Liver (tissue), 9 donors: Measurements from ENCODE around the gene DNAH5. TPM values are rescaled to one million over a fixed set of nuclear protein-coding genes. Genes with fewer than 3 reads are reported as not detected.

Source experiments
- DNase-seq: peaks from one replicate; pipeline ENCODE4 v3.0.0-alpha.2; 2017; ENCODE audit warnings: low spot score
- H3K27ac ChIP-seq, 2 donors: one replicate each; pipeline ENCODE4 v1.7.0; 2013; ENCODE audit warnings: inconsistent platforms in 2 of 2, low read length in 2 of 2, control low read depth in 1 of 2, low read depth in 1 of 2, mild to moderate bottlenecking in 1 of 2
- H3K27me3 ChIP-seq, 4 donors: one replicate each; pipeline versions ENCODE4 v1.6.1 to v1.7.0; 2013; ENCODE audit warnings: low read length in 3 of 4, inconsistent platforms in 1 of 4, mild to moderate bottlenecking in 1 of 4, moderate library complexity in 1 of 4; ENCODE audit not compliant: control insufficient read depth in 4 of 4, insufficient read depth in 4 of 4
- H3K36me3 ChIP-seq, 4 donors: one replicate each; pipeline versions ENCODE4 v1.6.1 to v1.7.0; 2013; ENCODE audit warnings: low read length in 3 of 4, mild to moderate bottlenecking in 3 of 4, low read depth in 1 of 4, moderate library complexity in 1 of 4; ENCODE audit not compliant: control insufficient read depth in 4 of 4, insufficient read depth in 3 of 4
- H3K4me1 ChIP-seq, 4 donors: one replicate each; pipeline versions ENCODE4 v1.6.1 to v1.7.0; 2013; ENCODE audit warnings: low read length in 3 of 4, mild to moderate bottlenecking in 3 of 4, moderate library complexity in 1 of 4; ENCODE audit not compliant: control insufficient read depth in 4 of 4, insufficient read depth in 4 of 4
- H3K4me3 ChIP-seq, 3 donors: one replicate each; pipeline versions ENCODE4 v1.6.1 to v1.7.0; 2013; ENCODE audit warnings: low read length in 3 of 3, control low read depth in 1 of 3, low read depth in 1 of 3, mild to moderate bottlenecking in 1 of 3
- H3K9ac ChIP-seq, 2 donors: one replicate each; pipeline ENCODE4 v1.7.0; 2013; ENCODE audit warnings: low read length in 2 of 2, mild to moderate bottlenecking in 2 of 2, moderate library complexity in 2 of 2, control low read depth in 1 of 2, low read depth in 1 of 2
- H3K9me3 ChIP-seq, 4 donors: one replicate each; pipeline versions ENCODE4 v1.6.1 to v1.7.0; 2013; ENCODE audit warnings: low read length in 3 of 4; ENCODE audit not compliant: control insufficient read depth in 4 of 4
- ATF3 ChIP-seq: IDR thresholded peaks from 2 replicates; pipeline ENCODE4 v1.6.1; 2016; ENCODE audit warnings: antibody characterized with exemption
- EGR1 ChIP-seq, 2 donors: IDR thresholded peaks; 2 replicates each; pipeline ENCODE4 v1.6.1; 2016 to 2018; ENCODE audit warnings: antibody characterized with exemption in 2 of 2, low read depth in 2 of 2
- FOXA1 ChIP-seq: IDR thresholded peaks from 2 replicates; pipeline ENCODE4 v1.6.1; 2016; ENCODE audit warnings: antibody characterized with exemption
- FOXA2 ChIP-seq: IDR thresholded peaks from 2 replicates; pipeline ENCODE4 v1.6.1; 2016; ENCODE audit warnings: antibody characterized with exemption
- GABPA ChIP-seq, 2 donors: IDR thresholded peaks in 1 of 2; conservative IDR thresholded peaks in 1 of 2; 2 replicates each; pipeline ENCODE4 v1.6.1; 2016; ENCODE audit warnings: antibody characterized with exemption in 2 of 2, mild to moderate bottlenecking in 1 of 2, moderate library complexity in 1 of 2
- HNF4A ChIP-seq, 2 donors: conservative IDR thresholded peaks; 2 replicates each; pipeline ENCODE4 v1.6.1; 2016; ENCODE audit warnings: antibody characterized with exemption in 2 of 2, mild to moderate bottlenecking in 2 of 2
- HNF4G ChIP-seq: IDR thresholded peaks from 2 replicates; pipeline ENCODE4 v1.6.1; 2016; ENCODE audit warnings: antibody characterized with exemption
- JUND ChIP-seq, 2 donors: IDR thresholded peaks; 2 replicates each; pipeline ENCODE4 v1.6.1; 2016; ENCODE audit warnings: antibody characterized with exemption in 2 of 2
- NR2F2 ChIP-seq: IDR thresholded peaks from 2 replicates; pipeline ENCODE4 v1.6.1; 2016; ENCODE audit warnings: antibody characterized with exemption
- RAD21 ChIP-seq, 2 donors: IDR thresholded peaks; 2 replicates each; pipeline ENCODE4 v1.6.1; 2016; ENCODE audit warnings: antibody characterized with exemption in 2 of 2, mild to moderate bottlenecking in 2 of 2
- REST ChIP-seq: IDR thresholded peaks from 2 replicates; pipeline ENCODE4 v1.6.1; 2016; ENCODE audit warnings: antibody characterized with exemption, mild to moderate bottlenecking
- RXRA ChIP-seq, 2 donors: IDR thresholded peaks; 2 replicates each; pipeline ENCODE4 v1.6.1; 2017 to 2018; ENCODE audit warnings: antibody characterized with exemption in 2 of 2, mild to moderate bottlenecking in 1 of 2
- SP1 ChIP-seq: IDR thresholded peaks from 2 replicates; pipeline ENCODE4 v1.6.1; 2018; ENCODE audit warnings: antibody characterized with exemption, mild to moderate bottlenecking
- TAF1 ChIP-seq: conservative IDR thresholded peaks from 2 replicates; pipeline ENCODE4 v1.6.1; 2016; ENCODE audit warnings: antibody characterized with exemption, mild to moderate bottlenecking
- YY1 ChIP-seq: IDR thresholded peaks from 2 replicates; pipeline ENCODE4 v1.6.1; 2016; ENCODE audit warnings: antibody characterized with exemption, mild to moderate bottlenecking
- WGBS: extraction: QIAGEN DNeasy Blood & Tissue Kit; methylation state at CpG from one replicate; pipeline ENCODE4 v1.1.7; 2013; 5-methylcytosine and 5-hydroxymethylcytosine counted together
- polyA plus RNA-seq, 2 donors: library from polyadenylated mRNA; stranded (reverse) in 1 of 2; unstranded in 1 of 2; fragments of 200-250 nt in 1 of 2; fragments of >200 nt in 1 of 2; fragmentation: Nextera tagmentation in 1 of 2; extraction: Ambion mirVana in 1 of 2; gene quantifications; one replicate each; pipeline versions ENCODE4 v1.2.1 to v1.2.3, GENCODE V29; 2013 to 2015
- total RNA-seq, 2 donors: library from RNA; depleted of rRNA; stranded (reverse); fragments of >200 nt; gene quantifications; one replicate each; pipeline ENCODE4 v1.2.3, GENCODE V29; 2014
- TF ChIP-seq, protein P1 (sequence below): fragments of 150-350 bp; IDR thresholded peaks from 2 replicates; pipeline ENCODE4 v1.5.1; 2017; ENCODE audit warnings: improper control_type of control experiment, low read depth, low read length; ENCODE audit not compliant: missing input control
- TF ChIP-seq, protein P2 (sequence below): IDR thresholded peaks from 2 replicates; pipeline ENCODE4 v1.6.1; 2016; ENCODE audit warnings: antibody characterized with exemption
- TF ChIP-seq, protein P3 (sequence below): IDR thresholded peaks from 2 replicates; pipeline ENCODE4 v1.6.1; 2016; ENCODE audit warnings: antibody characterized with exemption
- donor health status: healthy.
- donor health status: healthy.
- donor health status: healthy.
- donor health status: healthy.
- donor health status: healthy.

DNAH5 gene
- total and polyA plus RNA-seq, 4 donors, result 0.19 to 14.8 (median 4.4) TPM

DNA sequence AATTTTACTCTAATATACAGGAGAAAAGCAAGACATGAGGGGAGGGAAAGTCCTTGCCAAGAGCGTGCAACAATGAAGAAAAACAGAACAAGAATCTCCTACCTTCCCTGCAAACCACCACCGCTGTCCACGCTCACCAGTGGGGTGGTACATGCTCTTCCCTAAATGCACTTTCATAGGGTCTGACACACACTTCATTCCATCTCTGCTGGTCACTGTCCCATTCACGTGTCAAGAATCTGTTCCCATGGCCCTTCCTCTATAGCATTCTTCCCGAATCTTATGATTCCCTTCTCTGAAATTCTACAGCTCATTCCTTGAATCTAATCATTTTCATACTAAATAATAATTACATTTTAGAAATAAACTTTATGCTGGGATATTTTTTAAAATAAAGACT, 11.4 kb upstream of the DNAH5 start:
- Histone ChIP-seq H3K9me3 (no peaks in the 10 kb centered on the region), H3K27ac (no peak overlapping the region), H3K27me3 (no peaks in the 10 kb centered on the region), H3K36me3 (no peaks in the 10 kb centered on the region), H3K9ac (no peak overlapping the region), H3K4me1 (no peaks in the 10 kb centered on the region), H3K4me3 (no peak overlapping the region)
- TF ChIP-seq RXRA (IDR thresholded peaks at IDR 0.05) (no peak), ATF3 (no peak), FOXA2 (no peak), RAD21 (IDR thresholded peaks at IDR 0.05) (no peak), EGR1 (IDR thresholded peaks at IDR 0.05; ENCODE audit: low read depth in 2 of 2) (no peak), NR2F2 (no peak), TAF1 (no peak), REST (no peak)
- TF ChIP-seq, protein P1, sequence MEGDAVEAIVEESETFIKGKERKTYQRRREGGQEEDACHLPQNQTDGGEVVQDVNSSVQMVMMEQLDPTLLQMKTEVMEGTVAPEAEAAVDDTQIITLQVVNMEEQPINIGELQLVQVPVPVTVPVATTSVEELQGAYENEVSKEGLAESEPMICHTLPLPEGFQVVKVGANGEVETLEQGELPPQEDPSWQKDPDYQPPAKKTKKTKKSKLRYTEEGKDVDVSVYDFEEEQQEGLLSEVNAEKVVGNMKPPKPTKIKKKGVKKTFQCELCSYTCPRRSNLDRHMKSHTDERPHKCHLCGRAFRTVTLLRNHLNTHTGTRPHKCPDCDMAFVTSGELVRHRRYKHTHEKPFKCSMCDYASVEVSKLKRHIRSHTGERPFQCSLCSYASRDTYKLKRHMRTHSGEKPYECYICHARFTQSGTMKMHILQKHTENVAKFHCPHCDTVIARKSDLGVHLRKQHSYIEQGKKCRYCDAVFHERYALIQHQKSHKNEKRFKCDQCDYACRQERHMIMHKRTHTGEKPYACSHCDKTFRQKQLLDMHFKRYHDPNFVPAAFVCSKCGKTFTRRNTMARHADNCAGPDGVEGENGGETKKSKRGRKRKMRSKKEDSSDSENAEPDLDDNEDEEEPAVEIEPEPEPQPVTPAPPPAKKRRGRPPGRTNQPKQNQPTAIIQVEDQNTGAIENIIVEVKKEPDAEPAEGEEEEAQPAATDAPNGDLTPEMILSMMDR, result no peak
- no peak for DNase-seq
- WGBS, result 89% methylated on average over 5 of the region's 5 CpGs

DNA sequence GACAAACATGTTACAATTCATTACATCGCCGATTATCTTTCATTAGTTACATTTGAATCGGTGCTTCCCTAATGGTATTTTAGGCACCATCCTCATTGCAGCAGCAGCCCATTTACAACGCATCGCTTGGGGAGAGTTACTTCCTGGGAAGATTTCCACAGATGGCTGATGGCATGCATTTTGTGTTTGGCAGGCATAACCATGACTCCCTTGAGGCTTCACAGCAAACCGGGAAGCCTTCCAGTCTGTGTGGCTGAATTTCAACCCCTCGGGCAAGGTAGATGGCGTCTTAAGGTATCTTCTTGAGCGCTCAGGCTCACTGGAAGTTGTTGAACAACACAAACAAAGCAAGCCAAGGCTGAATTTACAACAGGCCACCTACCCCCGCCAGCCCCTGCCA, 1.6 kb upstream of the DNAH5 start:
- no peak overlapping the region for H3K9ac ChIP-seq
- no peaks in the 10 kb centered on the region for H3K27me3 ChIP-seq
- TF ChIP-seq REST (no peak), EGR1 (IDR thresholded peaks at IDR 0.05; ENCODE audit: low read depth in 2 of 2) (no peak), ATF3 (no peak), YY1 (no peak), HNF4G (no peak), TAF1 (no peak), HNF4A (conservative IDR thresholded peaks at IDR 0.05) (no peak), FOXA2 (no peak), RAD21 (IDR thresholded peaks at IDR 0.05) (no peak), SP1 (no peak), GABPA (IDR thresholded peaks at IDR 0.05 in 1 of 2, conservative IDR thresholded peaks at IDR 0.05 in 1 of 2) (no peak), RXRA (IDR thresholded peaks at IDR 0.05) (no peak), JUND (IDR thresholded peaks at IDR 0.05) (no peak), NR2F2 (no peak), FOXA1 (no peak)
- TF ChIP-seq, protein P1, result no peak
- TF ChIP-seq, protein P2, sequence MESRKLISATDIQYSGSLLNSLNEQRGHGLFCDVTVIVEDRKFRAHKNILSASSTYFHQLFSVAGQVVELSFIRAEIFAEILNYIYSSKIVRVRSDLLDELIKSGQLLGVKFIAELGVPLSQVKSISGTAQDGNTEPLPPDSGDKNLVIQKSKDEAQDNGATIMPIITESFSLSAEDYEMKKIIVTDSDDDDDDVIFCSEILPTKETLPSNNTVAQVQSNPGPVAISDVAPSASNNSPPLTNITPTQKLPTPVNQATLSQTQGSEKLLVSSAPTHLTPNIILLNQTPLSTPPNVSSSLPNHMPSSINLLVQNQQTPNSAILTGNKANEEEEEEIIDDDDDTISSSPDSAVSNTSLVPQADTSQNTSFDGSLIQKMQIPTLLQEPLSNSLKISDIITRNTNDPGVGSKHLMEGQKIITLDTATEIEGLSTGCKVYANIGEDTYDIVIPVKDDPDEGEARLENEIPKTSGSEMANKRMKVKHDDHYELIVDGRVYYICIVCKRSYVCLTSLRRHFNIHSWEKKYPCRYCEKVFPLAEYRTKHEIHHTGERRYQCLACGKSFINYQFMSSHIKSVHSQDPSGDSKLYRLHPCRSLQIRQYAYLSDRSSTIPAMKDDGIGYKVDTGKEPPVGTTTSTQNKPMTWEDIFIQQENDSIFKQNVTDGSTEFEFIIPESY, result no peak
- TF ChIP-seq, protein P3, sequence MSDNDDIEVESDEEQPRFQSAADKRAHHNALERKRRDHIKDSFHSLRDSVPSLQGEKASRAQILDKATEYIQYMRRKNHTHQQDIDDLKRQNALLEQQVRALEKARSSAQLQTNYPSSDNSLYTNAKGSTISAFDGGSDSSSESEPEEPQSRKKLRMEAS, result no peak
- H3K27ac ChIP-seq, result no peak overlapping the region
- H3K4me3 ChIP-seq, result no peak overlapping the region
- H3K9me3 ChIP-seq, result peaks cover 0 to 2% (median 0%) of the 10 kb centered on the region in 4 donors
- WGBS, result 89% methylated on average over 10 of the region's 10 CpGs
- DNase-seq, result no peak
- H3K36me3 ChIP-seq, result peaks cover 0 to 2% (median 0%) of the 10 kb centered on the region in 4 donors
- H3K4me1 ChIP-seq, result no peaks in the 10 kb centered on the region
